Neuronal stem cell (in vitro differentiated cells): Measurements from ENCODE around the gene KAZN.

ENCODE experiments used
- DNase-seq: peaks from one replicate; pipeline ENCODE4 v3.0.0-alpha.2; 2013; ENCODE audit warnings: low spot score
- H2AFZ ChIP-seq: one replicate; pipeline ENCODE4 v1.6.1; 2013; ENCODE audit warnings: mild to moderate bottlenecking, low read length, inconsistent platforms
- H2AK5ac ChIP-seq: 2 replicates; pipeline ENCODE4 v1.6.1; 2013; ENCODE audit warnings: low read depth, mild to moderate bottlenecking, inconsistent platforms, low read length, moderate library complexity, mixed read lengths
- H2BK120ac ChIP-seq: 2 replicates; pipeline ENCODE4 v1.6.1; 2013; ENCODE audit warnings: low read depth, mild to moderate bottlenecking, inconsistent platforms, low read length, moderate library complexity, mixed read lengths
- H2BK12ac ChIP-seq: one replicate; pipeline ENCODE4 v1.6.1; 2013; ENCODE audit warnings: low read length, inconsistent platforms
- H2BK15ac ChIP-seq: 2 replicates; pipeline ENCODE4 v1.6.1; 2013; ENCODE audit warnings: mild to moderate bottlenecking, low read length, inconsistent platforms, mixed read lengths
- H2BK5ac ChIP-seq: one replicate; pipeline ENCODE4 v1.6.1; 2013; ENCODE audit warnings: inconsistent platforms, mild to moderate bottlenecking, low read length, moderate library complexity
- H3K14ac ChIP-seq: one replicate; pipeline ENCODE4 v1.6.1; 2013; ENCODE audit warnings: low read length, inconsistent platforms
- H3K18ac ChIP-seq: 2 replicates; pipeline ENCODE4 v1.6.1; 2013; ENCODE audit warnings: low read length, inconsistent platforms
- H3K23ac ChIP-seq: 2 replicates; pipeline ENCODE4 v1.6.1; 2013; ENCODE audit warnings: low read depth, mild to moderate bottlenecking, mixed read lengths, low read length, inconsistent platforms; ENCODE audit not compliant: poor library complexity
- H3K27ac ChIP-seq: replicated peaks from 3 replicates; pipeline ENCODE4 v1.5.1; 2013; ENCODE audit warnings: low read length, inconsistent platforms
- H3K27me3 ChIP-seq, 3 experiments: 2 replicates each; pipeline ENCODE4 v1.6.1; 2013; ENCODE audit warnings: low read length in 3 of 3, mild to moderate bottlenecking in 2 of 3, inconsistent platforms in 1 of 3, low read depth in 1 of 3, mixed read lengths in 1 of 3, moderate library complexity in 1 of 3; ENCODE audit not compliant: control insufficient read depth in 3 of 3, insufficient read depth in 3 of 3
- H3K36me3 ChIP-seq, 2 donors: replicated peaks in 1 of 2; 2 replicates each; pipeline ENCODE4 v1.6.1; 2013; ENCODE audit warnings: low read length in 2 of 2; ENCODE audit not compliant: control insufficient read depth in 2 of 2, insufficient read depth in 2 of 2
- H3K4ac ChIP-seq: 2 replicates; pipeline ENCODE4 v1.6.1; 2013; ENCODE audit warnings: inconsistent platforms, mild to moderate bottlenecking, low read length, moderate library complexity
- H3K4me1 ChIP-seq, 2 donors: 1 replicate in 1 of 2; 2 replicates in 1 of 2; pipeline ENCODE4 v1.6.1; 2013; ENCODE audit warnings: low read length in 2 of 2, low read depth in 1 of 2; ENCODE audit not compliant: control insufficient read depth in 2 of 2, insufficient read depth in 1 of 2
- H3K4me2 ChIP-seq: one replicate; pipeline ENCODE4 v1.6.1; 2013; ENCODE audit warnings: mild to moderate bottlenecking, low read length, inconsistent platforms; ENCODE audit not compliant: insufficient read depth, poor library complexity, severe bottlenecking
- H3K4me3 ChIP-seq, 2 donors: 2 replicates each; pipeline ENCODE4 v1.5.1; 2013; ENCODE audit warnings: low read length in 2 of 2, mild to moderate bottlenecking in 2 of 2, inconsistent platforms in 1 of 2, moderate library complexity in 1 of 2
- H3K79me1 ChIP-seq: one replicate; pipeline ENCODE4 v1.6.1; 2013; ENCODE audit warnings: low read depth, mild to moderate bottlenecking, inconsistent platforms, low read length, moderate library complexity
- H3K9ac ChIP-seq: one replicate; pipeline ENCODE4 v1.6.1; 2013; ENCODE audit warnings: mild to moderate bottlenecking, low read depth, low read length, inconsistent platforms; ENCODE audit not compliant: poor library complexity
- H3K9me3 ChIP-seq, 2 donors: replicated peaks in 1 of 2; 2 replicates each; pipeline versions ENCODE3 to v1.6.1; 2013; ENCODE audit warnings: low read length in 2 of 2, mild to moderate bottlenecking in 2 of 2, inconsistent platforms in 1 of 2, low read depth in 1 of 2, mixed read lengths in 1 of 2, moderate library complexity in 1 of 2; ENCODE audit not compliant: control insufficient read depth in 2 of 2, insufficient read depth in 1 of 2
- H4K8ac ChIP-seq: one replicate; pipeline ENCODE4 v1.6.1; 2013; ENCODE audit warnings: low read depth, mild to moderate bottlenecking, inconsistent platforms, low read length, moderate library complexity
- H4K91ac ChIP-seq: one replicate; pipeline ENCODE4 v1.6.1; 2013; ENCODE audit warnings: low read length, low read depth, mild to moderate bottlenecking, inconsistent platforms; ENCODE audit not compliant: poor library complexity
- WGBS, 2 donors: extraction: QIAGEN DNeasy Blood & Tissue Kit; methylation state at CpG; one replicate each; pipeline ENCODE4 v1.1.7; 2013; ENCODE audit warnings: missing lambda C conversion rate in 2 of 2, mixed read lengths in 1 of 2; ENCODE audit not compliant: insufficient read length in 2 of 2, insufficient replicate concordance in 1 of 2; ENCODE audit errors: extremely low coverage in 2 of 2; 5-methylcytosine and 5-hydroxymethylcytosine counted together

KAZN gene

GRCh38 chr1:14697353-14697752, 98.9 kb downstream of the KAZN start:
- Histone ChIP-seq H3K23ac (no peak overlapping the region), H3K4me2 (no peak overlapping the region), H2BK5ac (no peak overlapping the region), H3K36me3 (peaks cover 0 to 38% of the 10 kb centered on the region in 2 donors), H3K4ac (no peak overlapping the region), H3K9me3 (peaks cover 0 to 5% of the 10 kb centered on the region in 2 donors), H2AK5ac (no peak overlapping the region), H3K4me1 (peaks cover 4 to 6% of the 10 kb centered on the region in 2 donors), H3K27ac (no peak overlapping the region), H2BK12ac (no peak overlapping the region), H4K8ac (no peak overlapping the region), H3K18ac (no peak overlapping the region), H4K91ac (no peak overlapping the region), H3K79me1 (peaks cover 5% of the 10 kb centered on the region), H2BK120ac (no peak overlapping the region), H3K9ac (no peak overlapping the region), H2BK15ac (no peak overlapping the region), H3K14ac (no peak overlapping the region), H3K27me3 (no peaks in the 10 kb centered on the region), H3K4me3 (no peak overlapping the region), H2AFZ (no peak overlapping the region)
- no CpG with 5 or more reads among the region's 4 CpGs for WGBS, 2 donors
- DNase-seq = no peak

GRCh38 chr1:14698314-14698713, 99.8 kb downstream of the KAZN start:
- Histone ChIP-seq H3K23ac (peak overlapping the region; percentile 8), H2AFZ (no peak overlapping the region), H2BK15ac (no peak overlapping the region), H3K4me1 (peaks cover 4 to 6% of the 10 kb centered on the region in 2 donors), H3K27me3 (no peaks in the 10 kb centered on the region), H2AK5ac (no peak overlapping the region), H2BK12ac (no peak overlapping the region), H3K79me1 (peaks cover 5% of the 10 kb centered on the region), H3K36me3 (peaks cover 0 to 34% of the 10 kb centered on the region in 2 donors), H3K4me2 (no peak overlapping the region), H2BK120ac (no peak overlapping the region), H3K4me3 (no peak overlapping the region), H3K14ac (no peak overlapping the region), H3K18ac (peak overlapping the region; percentile 45), H3K27ac (no peak overlapping the region), H3K4ac (no peak overlapping the region), H4K8ac (no peak overlapping the region), H3K9ac (no peak overlapping the region), H4K91ac (no peak overlapping the region), H2BK5ac (no peak overlapping the region), H3K9me3 (peaks cover 0 to 11% of the 10 kb centered on the region in 2 donors)
- DNase-seq = no peak
- no CpG with 5 or more reads among the region's 11 CpGs for WGBS, 2 donors

GRCh38 chr1:14699620-14700019, 101.1 kb downstream of the KAZN start:
- no peak overlapping the region for H2BK15ac ChIP-seq
- H2AK5ac ChIP-seq = no peak overlapping the region
- H3K9ac ChIP-seq = no peak overlapping the region
- H3K14ac ChIP-seq = no peak overlapping the region
- WGBS, 2 donors = no CpG with 5 or more reads among the region's 8 CpGs
- H4K8ac ChIP-seq = no peak overlapping the region
- H3K27me3 ChIP-seq = no peaks in the 10 kb centered on the region
- peaks cover 0 to 35% of the 10 kb centered on the region in 2 donors for H3K36me3 ChIP-seq
- H3K4me1 ChIP-seq = peaks cover 4 to 6% of the 10 kb centered on the region in 2 donors
- no peak overlapping the region for H3K27ac ChIP-seq
- no peak overlapping the region for H4K91ac ChIP-seq
- no peak for DNase-seq
- H3K79me1 ChIP-seq = peaks cover 5% of the 10 kb centered on the region
- peaks cover 0 to 22% of the 10 kb centered on the region in 2 donors for H3K9me3 ChIP-seq
- no peak overlapping the region for H3K4ac ChIP-seq
- no peak overlapping the region for H2BK12ac ChIP-seq
- no peak overlapping the region for H3K18ac ChIP-seq
- H2BK5ac ChIP-seq = no peak overlapping the region
- H3K4me2 ChIP-seq = no peak overlapping the region
- H2BK120ac ChIP-seq = no peak overlapping the region
- H3K4me3 ChIP-seq = no peak overlapping the region
- no peak overlapping the region for H3K23ac ChIP-seq
- no peak overlapping the region for H2AFZ ChIP-seq

GRCh38 chr1:14704846-14705245, 106.4 kb downstream of the KAZN start:
- DNase-seq = no peak
- Histone ChIP-seq H3K79me1 (peaks cover 3% of the 10 kb centered on the region), H2BK12ac (no peak overlapping the region), H3K18ac (no peak overlapping the region), H3K23ac (no peak overlapping the region), H3K4me2 (no peak overlapping the region), H3K4me1 (no peaks in the 10 kb centered on the region), H2AK5ac (no peak overlapping the region), H2BK15ac (no peak overlapping the region), H2AFZ (no peak overlapping the region), H2BK5ac (no peak overlapping the region), H3K9ac (no peak overlapping the region), H4K8ac (no peak overlapping the region), H4K91ac (no peak overlapping the region), H3K9me3 (peaks cover 3 to 69% of the 10 kb centered on the region in 2 donors), H2BK120ac (no peak overlapping the region), H3K27ac (no peak overlapping the region), H3K4ac (no peak overlapping the region), H3K27me3 (no peaks in the 10 kb centered on the region), H3K14ac (no peak overlapping the region), H3K36me3 (peaks cover 0 to 64% of the 10 kb centered on the region in 2 donors), H3K4me3 (no peak overlapping the region)
- no CpG with 5 or more reads among the region's 1 CpG for WGBS, 2 donors
